Retinal pigment epithelial cell (primary cell): ENCODE results near the gene PBX1.

Source experiments
- DNase-seq: peaks from one replicate; pipeline ENCODE4 v3.0.0-alpha.2; 2010; ENCODE audit warnings: low read depth
- H3K4me3 ChIP-seq: 2 replicates; pipeline ENCODE4 v1.5.1; 2011; ENCODE audit warnings: mild to moderate bottlenecking, low read length, control low read depth, moderate library complexity
- CTCF ChIP-seq: conservative IDR thresholded peaks from 2 replicates; pipeline ENCODE4 v1.5.1; 2011; ENCODE audit warnings: low read depth, low read length, control low read depth, inconsistent platforms

PBX1 gene

GRCh38 chr1:164802529-164803282 lies 243.7 kb downstream of the PBX1 start:
- no peak for TF ChIP-seq CTCF
- no peak overlapping the region for H3K4me3 ChIP-seq
- no peak for DNase-seq

- TF ChIP-seq CTCF = no peak
- no peak overlapping the region for H3K4me3 ChIP-seq
- DNase-seq = no peak
These were observed 244.4 kb downstream of the PBX1 start for GRCh38 chr1:164803366-164803765.

GRCh38 chr1:164804366-164804765 lies 245.4 kb downstream of the PBX1 start:
- no peak for DNase-seq
- no peak for TF ChIP-seq CTCF
- H3K4me3 ChIP-seq = no peak overlapping the region

- TF ChIP-seq CTCF = no peak
- no peak for DNase-seq
- no peak overlapping the region for H3K4me3 ChIP-seq
These were observed 246.4 kb downstream of the PBX1 start for GRCh38 chr1:164805399-164805798.

- no peak for DNase-seq
- no peak overlapping the region for H3K4me3 ChIP-seq
- TF ChIP-seq CTCF = no peak
These were observed 247.5 kb downstream of the PBX1 start for GRCh38 chr1:164806531-164806930.

- peak; percentile 44 for DNase-seq
- H3K4me3 ChIP-seq = no peak overlapping the region
- no peak for TF ChIP-seq CTCF
These were observed 254.8 kb downstream of the PBX1 start for GRCh38 chr1:164813776-164814175.

- no peak for TF ChIP-seq CTCF
- H3K4me3 ChIP-seq = no peak overlapping the region
- no peak for DNase-seq
These were observed 262.7 kb downstream of the PBX1 start for GRCh38 chr1:164821648-164822047.
